Measurements from ENCODE around the gene DBH. TPM values are rescaled to one million over a fixed set of nuclear protein-coding genes. Genes with fewer than 3 reads are reported as not detected.

DBH gene
- total RNA-seq, 1 donor from 2014 or later: not detected

DNA sequence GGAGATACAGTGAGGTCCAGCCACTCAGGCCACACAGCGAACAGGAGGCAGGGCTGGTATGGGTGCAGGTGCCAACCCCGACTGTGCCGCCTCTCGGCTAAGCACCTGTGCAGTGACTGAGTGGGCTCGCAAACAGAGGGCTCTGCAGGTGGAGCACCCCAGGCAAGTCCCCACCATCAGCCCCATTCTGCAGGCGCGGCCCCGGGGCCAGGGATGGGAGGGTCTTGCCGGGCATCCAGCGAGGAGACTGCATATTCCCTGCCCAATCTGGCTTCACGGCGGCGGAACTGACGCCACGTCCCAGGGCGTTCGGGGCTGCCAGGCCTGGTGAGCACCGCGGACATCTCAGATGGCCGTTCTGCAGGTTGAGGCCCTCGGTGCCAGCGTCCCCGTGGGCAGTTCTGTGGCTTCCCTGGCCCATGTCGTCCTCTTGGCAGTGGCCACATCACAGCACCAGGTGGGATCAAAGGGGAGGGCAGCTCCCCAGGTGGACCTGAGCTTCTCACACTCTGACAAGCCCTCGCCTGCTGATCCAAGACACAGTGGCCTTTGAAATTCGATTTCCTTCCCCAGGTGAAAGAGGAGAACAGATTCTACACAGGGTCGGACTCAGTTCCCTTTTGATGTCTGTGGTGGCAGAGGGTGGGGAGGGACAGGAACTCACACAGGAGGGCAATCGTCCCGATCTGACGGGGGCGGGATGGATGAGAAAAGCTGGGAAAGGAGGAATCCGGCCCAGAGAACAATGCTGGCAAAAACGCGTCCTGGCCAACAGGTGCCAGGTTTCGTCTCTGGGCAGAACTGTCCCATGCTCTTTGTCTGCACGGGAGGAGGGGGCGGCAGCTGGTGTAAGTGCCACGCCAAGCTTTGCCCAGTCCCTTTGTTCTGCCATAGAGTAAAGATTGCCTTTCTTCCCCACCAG, 18.8 kb downstream of the DBH start:
- Histone ChIP-seq H3K9me3 (ENCODE audit: insufficient read depth, low read depth, low read length) (no peaks in the 10 kb centered on the region), H2AFZ (ENCODE audit: low read depth, low read length) (no peak overlapping the region), H3K27ac (ENCODE audit: low read depth, low read length) (no peak overlapping the region), H3K27me3 (ENCODE audit: insufficient read depth, low read length) (peaks cover 13% of the 10 kb centered on the region), H3K9ac (ENCODE audit: low read length) (no peak overlapping the region), H3K4me2 (ENCODE audit: low read length) (no peak overlapping the region), H4K20me1 (ENCODE audit: insufficient read depth, low read length) (no peaks in the 10 kb centered on the region), H3K4me1 (ENCODE audit: insufficient read depth, low read length) (peaks cover 11% of the 10 kb centered on the region), H3K36me3 (ENCODE audit: insufficient read depth, low read length) (no peaks in the 10 kb centered on the region), H3K4me3 (ENCODE audit: insufficient read depth, low read depth, low read length) (no peak overlapping the region), H3K79me2 (ENCODE audit: insufficient read depth, low read length) (no peaks in the 10 kb centered on the region)
- FAIRE-seq (no peak), DNase-seq (ENCODE audit: low read depth) (no peak)
- Mint-ChIP-seq H3K27ac (ENCODE audit: unreplicated experiment) (no peak overlapping the region), H3K9me3 (ENCODE audit: unreplicated experiment) (no peaks in the 10 kb centered on the region), H3K27me3 (ENCODE audit: low read depth, unreplicated experiment) (peaks cover 64% of the 10 kb centered on the region), H3K4me1 (ENCODE audit: low read depth, unreplicated experiment) (peaks cover 5% of the 10 kb centered on the region), H3K36me3 (ENCODE audit: low read depth, unreplicated experiment) (no peaks in the 10 kb centered on the region), H3K4me3 (ENCODE audit: unreplicated experiment) (no peak overlapping the region)
- TF ChIP-seq, protein P1, sequence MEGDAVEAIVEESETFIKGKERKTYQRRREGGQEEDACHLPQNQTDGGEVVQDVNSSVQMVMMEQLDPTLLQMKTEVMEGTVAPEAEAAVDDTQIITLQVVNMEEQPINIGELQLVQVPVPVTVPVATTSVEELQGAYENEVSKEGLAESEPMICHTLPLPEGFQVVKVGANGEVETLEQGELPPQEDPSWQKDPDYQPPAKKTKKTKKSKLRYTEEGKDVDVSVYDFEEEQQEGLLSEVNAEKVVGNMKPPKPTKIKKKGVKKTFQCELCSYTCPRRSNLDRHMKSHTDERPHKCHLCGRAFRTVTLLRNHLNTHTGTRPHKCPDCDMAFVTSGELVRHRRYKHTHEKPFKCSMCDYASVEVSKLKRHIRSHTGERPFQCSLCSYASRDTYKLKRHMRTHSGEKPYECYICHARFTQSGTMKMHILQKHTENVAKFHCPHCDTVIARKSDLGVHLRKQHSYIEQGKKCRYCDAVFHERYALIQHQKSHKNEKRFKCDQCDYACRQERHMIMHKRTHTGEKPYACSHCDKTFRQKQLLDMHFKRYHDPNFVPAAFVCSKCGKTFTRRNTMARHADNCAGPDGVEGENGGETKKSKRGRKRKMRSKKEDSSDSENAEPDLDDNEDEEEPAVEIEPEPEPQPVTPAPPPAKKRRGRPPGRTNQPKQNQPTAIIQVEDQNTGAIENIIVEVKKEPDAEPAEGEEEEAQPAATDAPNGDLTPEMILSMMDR (IDR thresholded peaks at IDR 0.05; ENCODE audit: insufficient read depth, low read depth, low read length): no peak

DNA sequence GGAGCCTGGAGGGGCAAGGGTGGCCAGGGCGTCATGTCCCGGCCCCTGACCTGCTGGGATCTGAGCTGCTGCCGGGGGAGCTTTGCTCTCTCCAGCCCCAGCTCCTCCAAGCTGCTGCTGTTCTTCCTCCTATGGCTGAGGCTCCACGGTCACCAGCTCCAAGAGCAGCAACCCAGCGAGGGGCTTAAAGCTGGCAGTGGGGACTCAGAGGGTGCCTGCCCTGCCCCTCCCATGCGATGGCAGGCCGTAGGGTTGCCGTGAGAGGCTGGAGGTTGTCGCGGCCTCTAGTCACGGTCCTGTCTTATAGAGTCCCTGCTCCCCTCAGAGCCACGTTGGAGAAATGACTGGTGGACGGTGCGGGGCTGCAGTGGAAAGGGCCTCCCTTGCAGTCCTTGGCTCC, 19.5 kb downstream of the DBH start:
- H3K4me1 Mint-ChIP-seq (ENCODE audit: low read depth, unreplicated experiment): peaks cover 5% of the 10 kb centered on the region
- peaks cover 11% of the 10 kb centered on the region for H3K4me1 ChIP-seq (ENCODE audit: insufficient read depth, low read length)
- no peaks in the 10 kb centered on the region for H3K79me2 ChIP-seq (ENCODE audit: insufficient read depth, low read length)
- DNase-seq (ENCODE audit: low read depth) (no peak), FAIRE-seq (no peak)
- no peaks in the 10 kb centered on the region for H3K9me3 Mint-ChIP-seq (ENCODE audit: unreplicated experiment)
- H3K4me3 Mint-ChIP-seq (ENCODE audit: unreplicated experiment): no peak overlapping the region
- H3K27me3 ChIP-seq (ENCODE audit: insufficient read depth, low read length): peaks cover 15% of the 10 kb centered on the region
- H3K4me2 ChIP-seq (ENCODE audit: low read length): no peak overlapping the region
- no peak overlapping the region for H3K9ac ChIP-seq (ENCODE audit: low read length)
- no peak for TF ChIP-seq EZH2 (IDR thresholded peaks at IDR 0.05; ENCODE audit: insufficient read depth, low read length)
- TF ChIP-seq, protein P1 (IDR thresholded peaks at IDR 0.05; ENCODE audit: insufficient read depth, low read depth, low read length): no peak
- no peak overlapping the region for H2AFZ ChIP-seq (ENCODE audit: low read depth, low read length)
- peaks cover 65% of the 10 kb centered on the region for H3K27me3 Mint-ChIP-seq (ENCODE audit: low read depth, unreplicated experiment)
- no peak overlapping the region for H3K27ac Mint-ChIP-seq (ENCODE audit: unreplicated experiment)
- H3K27ac ChIP-seq (ENCODE audit: low read depth, low read length): no peak overlapping the region
- H3K4me3 ChIP-seq (ENCODE audit: insufficient read depth, low read depth, low read length): no peak overlapping the region
- H3K9me3 ChIP-seq (ENCODE audit: insufficient read depth, low read depth, low read length): no peaks in the 10 kb centered on the region
- no peaks in the 10 kb centered on the region for H3K36me3 Mint-ChIP-seq (ENCODE audit: low read depth, unreplicated experiment)
- no peaks in the 10 kb centered on the region for H4K20me1 ChIP-seq (ENCODE audit: insufficient read depth, low read length)
- no peaks in the 10 kb centered on the region for H3K36me3 ChIP-seq (ENCODE audit: insufficient read depth, low read length)

All from astrocyte (in vitro differentiated cells and primary cell).